Measurements from ENCODE around the gene BPTF.
"Not testable (repeated sequence)": the region's sequence is repeated elsewhere in the genome, so short reads cannot be mapped to it uniquely, and the experiment has no call there.

The BPTF gene

DNA sequence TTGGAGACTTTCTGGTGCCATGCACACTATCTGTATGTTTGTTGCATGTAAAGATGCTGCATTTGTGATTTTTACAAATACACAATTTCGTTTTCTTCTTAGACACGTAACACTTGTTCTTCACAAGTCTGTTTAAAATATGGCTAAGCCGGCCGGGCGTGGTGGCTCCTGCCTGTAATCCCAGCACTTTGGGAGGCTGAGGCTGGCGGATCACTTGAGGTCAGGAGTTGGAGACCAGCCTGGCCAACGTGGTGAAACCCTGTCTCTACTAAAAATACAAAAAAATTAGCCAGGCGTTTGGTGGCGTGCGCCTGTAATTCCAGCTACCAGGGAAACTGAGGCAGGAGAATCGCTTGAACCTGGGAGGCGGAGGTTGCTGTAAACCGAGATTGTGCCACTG lies 195.5 kb downstream of the BPTF start:
- H4K91ac ChIP-seq (ENCODE audit: low read length); DNase-seq; H3K36me3 ChIP-seq (ENCODE audit: control insufficient read depth in 1 of 2, insufficient read depth in 2 of 2, low read depth in 1 of 2, low read length in 2 of 2); H3K14ac ChIP-seq (ENCODE audit: low read length in 2 of 2); H3K9me3 ChIP-seq (ENCODE audit: control insufficient read depth, low read length); H2BK15ac ChIP-seq (ENCODE audit: low read depth, poor library complexity, severe bottlenecking); H2BK5ac ChIP-seq (ENCODE audit: low read depth, low read length, poor library complexity, severe bottlenecking); H3K4me1 ChIP-seq (ENCODE audit: control insufficient read depth, insufficient read depth, low read depth, low read length); H3K4ac ChIP-seq (ENCODE audit: low read depth in 1 of 2, low read length in 2 of 2); H2BK120ac ChIP-seq (ENCODE audit: low read depth, low read length); H3K27ac ChIP-seq (ENCODE audit: low read length, poor library complexity, severe bottlenecking); H2BK12ac ChIP-seq (ENCODE audit: low read length in 2 of 2); H3K18ac ChIP-seq (ENCODE audit: low read depth in 1 of 2, low read length in 2 of 2); H2AFZ ChIP-seq (ENCODE audit: low read depth, low read length); H3K23ac ChIP-seq (ENCODE audit: low read length in 2 of 2); H4K8ac ChIP-seq (ENCODE audit: low read length); H3K27me3 ChIP-seq (ENCODE audit: control insufficient read depth in 1 of 2, insufficient read depth in 1 of 2, low read length in 2 of 2); H3K4me2 ChIP-seq (ENCODE audit: low read length, poor library complexity, severe bottlenecking); H2AK5ac ChIP-seq (ENCODE audit: low read length, severe bottlenecking); H3K79me1 ChIP-seq (replicated peaks; ENCODE audit: low read length, poor library complexity, severe bottlenecking): not testable (repeated sequence)
- H3K9ac ChIP-seq (ENCODE audit: low read length) = peak overlapping the region; percentile 83
- 89% methylated on average over 13 of the region's 13 CpGs for WGBS
- H3K4me3 ChIP-seq (ENCODE audit: insufficient read depth in 1 of 2, low read depth in 1 of 2, low read length in 2 of 2) = peak overlapping the region in 1 of 2 experiments; percentile 84

DNA sequence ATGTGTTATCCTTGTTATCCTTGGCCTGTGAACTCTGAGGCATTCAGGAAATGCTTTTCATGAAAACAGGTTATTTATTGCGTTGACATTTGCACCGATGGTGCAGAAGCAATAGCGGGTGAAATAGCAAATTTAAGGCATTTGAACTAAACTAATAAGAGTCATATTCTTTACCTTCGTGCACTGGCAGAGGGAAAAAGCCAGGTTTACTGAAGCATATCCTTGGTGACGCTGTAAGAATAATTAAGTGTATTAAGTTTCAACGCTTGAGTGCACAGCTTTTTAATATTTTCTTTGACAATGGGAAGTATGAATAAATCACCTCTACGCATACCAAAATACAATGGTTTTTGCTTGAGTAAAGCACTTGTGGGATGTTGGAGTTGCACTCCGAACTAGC lies 196.7 kb downstream of the BPTF start:
- H3K9ac ChIP-seq (ENCODE audit: low read length) = no peak overlapping the region
- no peak overlapping the region for H4K91ac ChIP-seq (ENCODE audit: low read length)
- H4K8ac ChIP-seq (ENCODE audit: low read length) = no peak overlapping the region
- no peak overlapping the region for H3K4me2 ChIP-seq (ENCODE audit: low read length, poor library complexity, severe bottlenecking)
- DNase-seq = no peak
- H3K9me3 ChIP-seq (ENCODE audit: control insufficient read depth, low read length) = no peaks in the 10 kb centered on the region
- no peak overlapping the region for H3K23ac ChIP-seq (ENCODE audit: low read length in 2 of 2)
- no peak overlapping the region for H3K14ac ChIP-seq (ENCODE audit: low read length in 2 of 2)
- H3K18ac ChIP-seq (ENCODE audit: low read depth in 1 of 2, low read length in 2 of 2) = no peak overlapping the region
- no peak overlapping the region for H3K27ac ChIP-seq (ENCODE audit: low read length, poor library complexity, severe bottlenecking)
- no peak overlapping the region for H2BK12ac ChIP-seq (ENCODE audit: low read length in 2 of 2)
- no peak overlapping the region for H2AFZ ChIP-seq (ENCODE audit: low read depth, low read length)
- H3K4ac ChIP-seq (ENCODE audit: low read depth in 1 of 2, low read length in 2 of 2) = no peak overlapping the region
- H3K4me3 ChIP-seq (ENCODE audit: insufficient read depth in 1 of 2, low read depth in 1 of 2, low read length in 2 of 2) = no peak overlapping the region
- H2BK15ac ChIP-seq (ENCODE audit: low read depth, poor library complexity, severe bottlenecking) = no peak overlapping the region
- H2BK120ac ChIP-seq (ENCODE audit: low read depth, low read length) = no peak overlapping the region
- 92% methylated on average over 8 of the region's 8 CpGs for WGBS
- no peak overlapping the region for H2BK5ac ChIP-seq (ENCODE audit: low read depth, low read length, poor library complexity, severe bottlenecking)
- no peaks in the 10 kb centered on the region for H3K27me3 ChIP-seq (ENCODE audit: control insufficient read depth in 1 of 2, insufficient read depth in 1 of 2, low read length in 2 of 2)
- H3K79me1 ChIP-seq (replicated peaks; ENCODE audit: low read length, poor library complexity, severe bottlenecking) = no peaks in the 10 kb centered on the region
- no peaks in the 10 kb centered on the region for H3K36me3 ChIP-seq (ENCODE audit: control insufficient read depth in 1 of 2, insufficient read depth in 2 of 2, low read depth in 1 of 2, low read length in 2 of 2)
- no peaks in the 10 kb centered on the region for H3K4me1 ChIP-seq (ENCODE audit: control insufficient read depth, insufficient read depth, low read depth, low read length)
- no peak overlapping the region for H2AK5ac ChIP-seq (ENCODE audit: low read length, severe bottlenecking)

DNA sequence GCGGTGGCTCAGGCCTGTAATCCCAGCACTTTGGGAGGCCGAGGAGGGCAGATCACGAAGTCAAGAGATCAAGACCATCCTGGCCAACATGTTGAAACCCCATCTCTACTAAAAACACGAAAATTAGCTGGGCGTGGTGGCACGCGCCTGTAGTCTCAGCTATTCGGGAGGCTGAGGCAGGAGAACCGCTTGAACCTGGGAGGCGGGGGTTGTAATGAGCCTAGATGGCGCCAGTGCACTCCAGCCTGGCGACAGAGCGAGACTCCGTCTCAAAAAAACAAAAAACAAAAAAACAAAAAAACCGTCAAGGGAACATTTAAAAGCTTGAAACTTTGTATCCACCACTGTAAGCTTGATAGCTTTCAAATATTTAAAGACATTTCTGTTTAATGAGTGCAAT lies 197.2 kb downstream of the BPTF start:
- H4K91ac ChIP-seq (ENCODE audit: low read length); H3K27ac ChIP-seq (ENCODE audit: low read length, poor library complexity, severe bottlenecking); H3K79me1 ChIP-seq (replicated peaks; ENCODE audit: low read length, poor library complexity, severe bottlenecking); H2BK120ac ChIP-seq (ENCODE audit: low read depth, low read length); H2AK5ac ChIP-seq (ENCODE audit: low read length, severe bottlenecking); DNase-seq; H3K14ac ChIP-seq (ENCODE audit: low read length in 2 of 2); H3K23ac ChIP-seq (ENCODE audit: low read length in 2 of 2); H3K18ac ChIP-seq (ENCODE audit: low read depth in 1 of 2, low read length in 2 of 2); H3K4me2 ChIP-seq (ENCODE audit: low read length, poor library complexity, severe bottlenecking); H3K4me1 ChIP-seq (ENCODE audit: control insufficient read depth, insufficient read depth, low read depth, low read length); H2BK12ac ChIP-seq (ENCODE audit: low read length in 2 of 2); H2BK15ac ChIP-seq (ENCODE audit: low read depth, poor library complexity, severe bottlenecking); H4K8ac ChIP-seq (ENCODE audit: low read length); H3K9me3 ChIP-seq (ENCODE audit: control insufficient read depth, low read length); H2BK5ac ChIP-seq (ENCODE audit: low read depth, low read length, poor library complexity, severe bottlenecking); H3K4me3 ChIP-seq (ENCODE audit: insufficient read depth in 1 of 2, low read depth in 1 of 2, low read length in 2 of 2); H2AFZ ChIP-seq (ENCODE audit: low read depth, low read length); H3K36me3 ChIP-seq (ENCODE audit: control insufficient read depth in 1 of 2, insufficient read depth in 2 of 2, low read depth in 1 of 2, low read length in 2 of 2); H3K27me3 ChIP-seq (ENCODE audit: control insufficient read depth in 1 of 2, insufficient read depth in 1 of 2, low read length in 2 of 2); H3K4ac ChIP-seq (ENCODE audit: low read depth in 1 of 2, low read length in 2 of 2); H3K9ac ChIP-seq (ENCODE audit: low read length): not testable (repeated sequence)
- 89% methylated on average over 10 of the region's 15 CpGs for WGBS

DNA sequence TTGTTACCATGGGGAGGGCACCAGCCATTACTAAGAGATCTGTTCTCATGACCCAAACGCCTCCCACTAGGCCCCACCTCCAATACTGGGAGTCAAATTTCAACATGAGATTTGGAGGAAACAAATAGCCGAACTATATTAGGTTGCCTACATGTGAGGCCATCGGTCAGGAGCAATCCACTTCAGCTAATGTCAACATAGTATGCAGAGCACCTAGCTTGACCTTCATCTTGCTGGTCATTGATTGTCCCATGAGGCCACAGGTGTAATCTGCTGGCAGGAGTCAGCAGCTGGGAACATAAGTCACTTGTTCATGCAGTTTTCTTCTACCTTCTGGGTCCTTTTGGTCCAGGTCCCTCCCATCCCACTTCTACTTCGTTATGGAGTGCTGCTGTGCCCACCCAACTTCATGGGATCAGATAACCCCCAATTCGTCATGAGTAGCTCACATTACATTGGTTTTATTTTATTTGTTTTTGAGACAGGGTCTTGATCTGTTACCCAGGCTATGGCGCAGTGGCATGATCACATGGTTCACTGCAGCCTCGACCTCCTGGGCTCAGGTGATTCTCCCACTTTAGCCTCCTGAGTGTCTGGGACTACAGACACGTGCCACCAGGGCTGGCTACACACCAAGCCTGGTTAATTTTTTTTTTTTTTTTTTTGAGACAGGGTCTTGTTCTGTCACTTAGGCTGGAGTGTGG lies 204.4 kb downstream of the BPTF start:
- Histone ChIP-seq H3K27ac (ENCODE audit: low read length, poor library complexity, severe bottlenecking) (no peak overlapping the region), H3K79me1 (replicated peaks; ENCODE audit: low read length, poor library complexity, severe bottlenecking) (no peaks in the 10 kb centered on the region), H3K9me3 (ENCODE audit: control insufficient read depth, low read length) (no peaks in the 10 kb centered on the region), H2AK5ac (ENCODE audit: low read length, severe bottlenecking) (no peak overlapping the region), H3K4me2 (ENCODE audit: low read length, poor library complexity, severe bottlenecking) (no peak overlapping the region), H3K9ac (ENCODE audit: low read length) (no peak overlapping the region), H3K27me3 (ENCODE audit: control insufficient read depth in 1 of 2, insufficient read depth in 1 of 2, low read length in 2 of 2) (no peaks in the 10 kb centered on the region), H2BK15ac (ENCODE audit: low read depth, poor library complexity, severe bottlenecking) (no peak overlapping the region), H3K36me3 (ENCODE audit: control insufficient read depth in 1 of 2, insufficient read depth in 2 of 2, low read depth in 1 of 2, low read length in 2 of 2) (no peaks in the 10 kb centered on the region), H2BK5ac (ENCODE audit: low read depth, low read length, poor library complexity, severe bottlenecking) (no peak overlapping the region), H2AFZ (ENCODE audit: low read depth, low read length) (no peak overlapping the region), H3K14ac (ENCODE audit: low read length in 2 of 2) (no peak overlapping the region), H2BK12ac (ENCODE audit: low read length in 2 of 2) (no peak overlapping the region), H3K4ac (ENCODE audit: low read depth in 1 of 2, low read length in 2 of 2) (no peak overlapping the region), H3K18ac (ENCODE audit: low read depth in 1 of 2, low read length in 2 of 2) (no peak overlapping the region), H3K23ac (ENCODE audit: low read length in 2 of 2) (no peak overlapping the region), H3K4me1 (ENCODE audit: control insufficient read depth, insufficient read depth, low read depth, low read length) (no peaks in the 10 kb centered on the region), H4K8ac (ENCODE audit: low read length) (no peak overlapping the region), H4K91ac (ENCODE audit: low read length) (no peak overlapping the region), H2BK120ac (ENCODE audit: low read depth, low read length) (no peak overlapping the region), H3K4me3 (ENCODE audit: insufficient read depth in 1 of 2, low read depth in 1 of 2, low read length in 2 of 2) (no peak overlapping the region)
- 78% methylated on average over 7 of the region's 8 CpGs for WGBS
- no peak for DNase-seq

All from mesenchymal stem cell (in vitro differentiated cells and primary cell).